GM12878 (cell line): ENCODE results near the gene KCNK7. TPM values are rescaled to one million over a fixed set of nuclear protein-coding genes. Genes with fewer than 3 reads are reported as not detected.

Experiments
- ATAC-seq: fragments of 200-7000 bp; cut with Tn5 transposase; 3 replicates; pipeline ENCODE4 v1.9.1; 2020; ENCODE audit warnings: mild to moderate bottlenecking, moderate library complexity
- BruUV-seq: library from RNA; stranded (reverse); fragments of 400-500 nt; replicated peaks from 2 replicates; lab custom pipeline; 2021; lab: Mats Ljungman, UMichigan
- CTCF ChIA-PET: fragments of 300-600 bp; sonication (Branson Sonifier 250); formaldehyde crosslinking; extraction: SDS; loops from one replicate; lab custom pipeline; 2021; ENCODE audit warnings: inconsistent platforms; lab: Yijun Ruan, JAX
- POLR2A ChIA-PET: fragments of 350-600 bp; formaldehyde crosslinking; extraction: SDS; loops from one replicate; lab custom pipeline; 2021; ENCODE audit warnings: inconsistent platforms; lab: Charles Lee
- RAD21 ChIA-PET: fragments of 300-600 bp; sonication (Branson Sonifier 250); formaldehyde crosslinking; loops from one replicate; lab custom pipeline; 2023; ENCODE audit warnings: antibody characterized with exemption; ENCODE audit not compliant: unreplicated experiment; lab: Charles Lee
- SMC1A ChIA-PET: fragments of 300-600 bp; sonication (Branson Sonifier 250); formaldehyde crosslinking; loops from one replicate; lab custom pipeline; 2023; ENCODE audit not compliant: unreplicated experiment, uncharacterized antibody; lab: Charles Lee
- DNase-seq: peaks from one replicate; pipeline ENCODE4 v3.0.0-alpha.2; 2011; ENCODE audit warnings: low read depth, low spot score
- FAIRE-seq: peaks from 3 replicates; lab custom pipeline; 2011; peaks lifted over from hg19 to GRCh38; lab: Jason Lieb, UNC
- H2AFZ ChIP-seq: 2 replicates; pipeline ENCODE4 v1.6.0; 2011; ENCODE audit warnings: low read depth, low read length, control low read depth; ENCODE audit not compliant: control insufficient read depth
- H3K27ac ChIP-seq: 2 replicates; pipeline ENCODE4 v1.5.1; 2011; ENCODE audit warnings: control low read depth; ENCODE audit not compliant: control insufficient read depth, insufficient read depth
- H3K27me3 ChIP-seq, 2 experiments: replicated peaks in 1 of 2; 2 replicates each; pipeline versions ENCODE4 v1.6.0 to v1.6.1; 2011; ENCODE audit warnings: low read length in 1 of 2; ENCODE audit not compliant: control insufficient read depth in 2 of 2, insufficient read depth in 2 of 2
- H3K36me3 ChIP-seq, 2 experiments: 2 replicates each; pipeline ENCODE4 v1.5.1; 2011; ENCODE audit warnings: low read length in 1 of 2; ENCODE audit not compliant: control insufficient read depth in 2 of 2, insufficient read depth in 2 of 2
- H3K4me1 ChIP-seq: 2 replicates; pipeline ENCODE4 v1.6.1; 2011; ENCODE audit warnings: mild to moderate bottlenecking, low read length, moderate library complexity, mixed read lengths; ENCODE audit not compliant: control insufficient read depth, insufficient read depth
- H3K4me2 ChIP-seq: 2 replicates; pipeline ENCODE4 v1.6.0; 2011; ENCODE audit warnings: control low read depth; ENCODE audit not compliant: control insufficient read depth, insufficient read depth
- H3K4me3 ChIP-seq: fragments of 200-600 bp; sonication (generic); 2 replicates; pipeline ENCODE4 v1.5.1; 2016
- H3K79me2 ChIP-seq: 2 replicates; pipeline ENCODE4 v1.6.0; 2011; ENCODE audit warnings: low read length; ENCODE audit not compliant: control insufficient read depth, insufficient read depth
- H3K9ac ChIP-seq: 2 replicates; pipeline ENCODE4 v1.8.0; 2011; ENCODE audit warnings: low read length, control low read depth, mixed read lengths; ENCODE audit not compliant: control insufficient read depth, insufficient read depth
- H3K9me3 ChIP-seq: replicated peaks from 3 replicates; pipeline ENCODE4 v1.5.1; 2011; ENCODE audit warnings: mild to moderate bottlenecking, low read length; ENCODE audit not compliant: control insufficient read depth, insufficient read depth
- H4K20me1 ChIP-seq: 2 replicates; pipeline ENCODE4 v1.6.0; 2011; ENCODE audit not compliant: control insufficient read depth, insufficient read depth
- BCL11A ChIP-seq: IDR thresholded peaks from 2 replicates; pipeline ENCODE4 v1.6.1; 2011; ENCODE audit warnings: low read depth, low read length
- BHLHE40 ChIP-seq, 2 experiments: fragments of 450-650 bp in 1 of 2; IDR thresholded peaks; 2 replicates each; pipeline ENCODE4 v1.6.1; 2011 to 2017; ENCODE audit warnings: low read depth in 2 of 2, borderline replicate concordance in 1 of 2, improper control_type of control experiment in 1 of 2, low read length in 1 of 2, mild to moderate bottlenecking in 1 of 2
- BRCA1 ChIP-seq: IDR thresholded peaks from 2 replicates; pipeline ENCODE4 v1.6.1; 2011; ENCODE audit warnings: low read depth, low read length, improper control_type of control experiment
- CBFB ChIP-seq: IDR thresholded peaks from 2 replicates; pipeline ENCODE4 v1.6.1; 2016; ENCODE audit warnings: antibody characterized with exemption, low read depth
- CREM ChIP-seq: IDR thresholded peaks from 2 replicates; pipeline ENCODE4 v1.6.1; 2014; ENCODE audit warnings: antibody characterized with exemption, low read depth
- EED ChIP-seq: sonication (generic); IDR thresholded peaks from 2 replicates; pipeline ENCODE4 v1.6.1; 2016; ENCODE audit warnings: antibody characterized with exemption, low read depth
- EGR1 ChIP-seq, 2 experiments: IDR thresholded peaks; 1 replicate in 1 of 2; 2 replicates in 1 of 2; pipeline ENCODE4 v1.6.1; 2011 to 2012; ENCODE audit warnings: low read depth in 2 of 2, low read length in 2 of 2, borderline replicate concordance in 1 of 2, mild to moderate bottlenecking in 1 of 2, moderate library complexity in 1 of 2
- GATAD2B ChIP-seq: fragments of 450-650 bp; conservative IDR thresholded peaks from 2 replicates; pipeline ENCODE4 v1.6.1; 2017; ENCODE audit warnings: low read depth, mild to moderate bottlenecking, moderate library complexity
- HDGF ChIP-seq: fragments of 450-650 bp; IDR thresholded peaks from 2 replicates; pipeline ENCODE4 v1.6.1; 2016; ENCODE audit warnings: antibody characterized with exemption
- IKZF1 ChIP-seq: fragments of 450-650 bp; conservative IDR thresholded peaks from 2 replicates; pipeline ENCODE4 v1.6.1; 2017; ENCODE audit warnings: antibody characterized with exemption, mild to moderate bottlenecking
- JUND ChIP-seq: IDR thresholded peaks from 2 replicates; pipeline ENCODE4 v1.6.1; 2012; ENCODE audit warnings: low read depth, mild to moderate bottlenecking, low read length, improper control_type of control experiment, moderate library complexity
- NBN ChIP-seq: fragments of 450-650 bp; IDR thresholded peaks from 2 replicates; pipeline ENCODE4 v1.6.1; 2016
- NR2F1 ChIP-seq: fragments of 450-650 bp; conservative IDR thresholded peaks from 2 replicates; pipeline ENCODE4 v1.6.1; 2017; ENCODE audit warnings: mild to moderate bottlenecking
- RAD21 ChIP-seq: IDR thresholded peaks from 2 replicates; pipeline ENCODE4 v1.6.1; 2011; ENCODE audit warnings: mild to moderate bottlenecking, low read depth, low read length, moderate library complexity; ENCODE audit not compliant: insufficient read depth
- RCOR1 ChIP-seq: conservative IDR thresholded peaks from 2 replicates; pipeline ENCODE4 v1.6.1; 2012; ENCODE audit warnings: low read depth, low read length, improper control_type of control experiment
- RUNX3 ChIP-seq: IDR thresholded peaks from 2 replicates; pipeline ENCODE4 v1.6.1; 2012; ENCODE audit warnings: low read length, inconsistent platforms
- SIN3A ChIP-seq: IDR thresholded peaks from 2 replicates; pipeline ENCODE4 v1.6.1; 2012; ENCODE audit warnings: low read depth, low read length, improper control_type of control experiment
- TBL1XR1 ChIP-seq: IDR thresholded peaks from 2 replicates; pipeline ENCODE4 v1.6.1; 2012; ENCODE audit warnings: low read depth, low read length, improper control_type of control experiment
- TCF12 ChIP-seq: IDR thresholded peaks from 2 replicates; pipeline ENCODE4 v1.6.1; 2011; ENCODE audit warnings: low read depth, mild to moderate bottlenecking, low read length
- WRNIP1 ChIP-seq: IDR thresholded peaks from 2 replicates; pipeline ENCODE4 v1.6.1; 2011; ENCODE audit warnings: low read depth, low read length, improper control_type of control experiment, borderline replicate concordance
- YY1 ChIP-seq: IDR thresholded peaks from 2 replicates; pipeline ENCODE4 v1.6.1; 2011; ENCODE audit warnings: low read depth, mild to moderate bottlenecking, low read length
- WGBS: methylation state at CpG from one replicate; pipeline ENCODE4 v1.1.6; 2016; ENCODE audit warnings: low lambda C conversion rate; ENCODE audit not compliant: insufficient replicate concordance, insufficient coverage; ENCODE audit errors: missing lambda C conversion rate; 5-methylcytosine and 5-hydroxymethylcytosine counted together
- in situ Hi-C: fragments of 300-500 bp; cut with MboI; formaldehyde crosslinking; loops from 9 replicates; pipeline ENCODE4 v1.14.3; 2018; ENCODE audit warnings: mixed read lengths
- intact Hi-C: fragments of 100-400 bp; cut with micrococcal nuclease; formaldehyde crosslinking; loops from one replicate; pipeline ENCODE4 v1.14.2; 2022; ENCODE audit not compliant: unreplicated experiment
- polyA plus RNA-seq, 11 experiments: library from polyadenylated mRNA; depleted of rRNA in 4 of 11; unstranded in 6 of 11; stranded (reverse) in 5 of 11; fragments of >200 nt; fragmentation: Nextera tagmentation in 4 of 11; fragmentation: Illumina TruSeq in 1 of 11; extraction: Ambion mirVana in 4 of 11; extraction: Trizol in 1 of 11; gene quantifications; 1 replicate in 1 of 11; 2 replicates in 10 of 11; pipeline versions ENCODE4 v1.2.1 to v1.2.3, GENCODE V29; 2011 to 2016; ENCODE audit warnings: inconsistent platforms in 2 of 11, missing spikeins in 2 of 11, low read depth in 1 of 11
- total RNA-seq, 4 experiments: library from RNA; depleted of rRNA in 3 of 4; stranded (reverse); fragments of >200 nt in 3 of 4; fragmentation: Illumina TruSeq in 1 of 4; extraction: Trizol in 1 of 4; gene quantifications; 2 replicates each; pipeline versions ENCODE4 v1.2.1 to v1.2.3, GENCODE V29; 2013 to 2021
- TF ChIP-seq, protein P1 (sequence below): fragments of 450-650 bp; IDR thresholded peaks from 2 replicates; pipeline ENCODE4 v1.6.1; 2017; ENCODE audit warnings: low read depth, mild to moderate bottlenecking, moderate library complexity

The KCNK7 gene
- total and polyA plus RNA-seq, 10 of the 15 experiments (the other 5 are each of a cell fraction or from before 2014, with no cell fraction given): 0.11 to 0.54 (median 0.23) TPM; not detected in 7

GRCh38 chr11:65589444-65590239 is 6.0 kb downstream of the KCNK7 start:
- peak overlapping the region; percentile 46 for H3K4me2 ChIP-seq
- in situ Hi-C loops: no loop called here
- FAIRE-seq: peak; percentile 31
- H3K4me3 ChIP-seq: no peak overlapping the region
- H3K4me1 ChIP-seq: peaks cover 45% of the 10 kb centered on the region
- no peak for DNase-seq
- ATAC-seq: peak; percentile 54
- no peaks in the 10 kb centered on the region for H3K9me3 ChIP-seq
- H3K9ac ChIP-seq: peak overlapping the region; percentile 19; the same call in 1 of the 2 replicates
- ChIA-PET POLR2A (interaction anchor here (0.7 to 6.0 kb wide), 11 partner anchors 13 to 171 kb away, joined by 3 to 129 read pairs (median 3); partner anchors contain the start of genes EHBP1L1, FAM89B, MAP3K11 and SIPA1), RAD21 (interaction anchor here (0.6 to 6.5 kb wide), 10 partner anchors 13 to 315 kb away, joined by 3 to 132 read pairs (median 4); partner anchors contain the start of genes EHBP1L1, FAM89B, PCNX3 and ZNRD2), CTCF (interaction anchor here (0.6 to 5.9 kb wide), 12 partner anchors 12 to 928 kb away, joined by 3 to 130 read pairs (median 4); partner anchors contain the start of genes EHBP1L1, FAM89B, MAP3K11 and PCNX3), SMC1A (interaction anchor here (0.9 to 6.2 kb wide), 11 partner anchors 9 to 228 kb away, joined by 3 to 93 read pairs (median 4); partner anchors contain the start of genes EHBP1L1, FAM89B, PCNX3 and ZNRD2)
- peaks cover 2 to 9% of the 10 kb centered on the region in 2 experiments; a peak in 3 of 4 replicates for H3K36me3 ChIP-seq
- BruUV-seq: no TSS peak
- no peaks in the 10 kb centered on the region for H4K20me1 ChIP-seq
- H3K79me2 ChIP-seq: peaks cover 16% of the 10 kb centered on the region
- no peak overlapping the region for H2AFZ ChIP-seq
- intact Hi-C loops: no loop called here
- H3K27ac ChIP-seq: peak overlapping the region; percentile 97
- 74% methylated on average over 7 of the region's 9 CpGs for WGBS
- H3K27me3 ChIP-seq: no peaks in the 10 kb centered on the region
- TF ChIP-seq NR2F1: no peak; the same call in 1 of the 2 replicates
- 0 out of 2 replicates have a peak, but pooled peaks have one; percentile 70 for TF ChIP-seq RCOR1
- TF ChIP-seq RUNX3: peak; percentile 92
- peak in 1 of 2 experiments; percentile 67; a peak in 1 of 3 replicates for TF ChIP-seq EGR1 (IDR thresholded peaks at IDR 0.05; ENCODE audit: borderline replicate concordance in 1 of 2, low read depth in 2 of 2, low read length in 2 of 2)
- TF ChIP-seq RAD21: 0 out of 2 replicates have a peak, but pooled peaks have one; percentile 13
- TF ChIP-seq EED: no peak
- 0 out of 4 replicates have a peak, but pooled peaks of 1 of the 2 experiments have one; percentile 6 for TF ChIP-seq BHLHE40 (IDR thresholded peaks at IDR 0.05; ENCODE audit: borderline replicate concordance in 1 of 2, low read depth in 2 of 2, low read length in 1 of 2)
- no peak for TF ChIP-seq NBN
- TF ChIP-seq SIN3A: 0 out of 2 replicates have a peak, but pooled peaks have one; percentile 35
- TF ChIP-seq GATAD2B: 0 out of 2 replicates have a peak, but pooled peaks have one; percentile 45
- peak; percentile 76; the same call in 1 of the 2 replicates for TF ChIP-seq CBFB
- 0 out of 2 replicates have a peak, but pooled peaks have one; percentile 10 for TF ChIP-seq JUND
- TF ChIP-seq, protein P1, sequence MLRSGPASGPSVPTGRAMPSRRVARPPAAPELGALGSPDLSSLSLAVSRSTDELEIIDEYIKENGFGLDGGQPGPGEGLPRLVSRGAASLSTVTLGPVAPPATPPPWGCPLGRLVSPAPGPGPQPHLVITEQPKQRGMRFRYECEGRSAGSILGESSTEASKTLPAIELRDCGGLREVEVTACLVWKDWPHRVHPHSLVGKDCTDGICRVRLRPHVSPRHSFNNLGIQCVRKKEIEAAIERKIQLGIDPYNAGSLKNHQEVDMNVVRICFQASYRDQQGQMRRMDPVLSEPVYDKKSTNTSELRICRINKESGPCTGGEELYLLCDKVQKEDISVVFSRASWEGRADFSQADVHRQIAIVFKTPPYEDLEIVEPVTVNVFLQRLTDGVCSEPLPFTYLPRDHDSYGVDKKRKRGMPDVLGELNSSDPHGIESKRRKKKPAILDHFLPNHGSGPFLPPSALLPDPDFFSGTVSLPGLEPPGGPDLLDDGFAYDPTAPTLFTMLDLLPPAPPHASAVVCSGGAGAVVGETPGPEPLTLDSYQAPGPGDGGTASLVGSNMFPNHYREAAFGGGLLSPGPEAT: 0 out of 2 replicates have a peak, but pooled peaks have one; percentile 20
- TF ChIP-seq CREM: peak; percentile 61; the same call in 1 of the 2 replicates
- 0 out of 2 replicates have a peak, but pooled peaks have one; percentile 29 for TF ChIP-seq BCL11A
- peak; percentile 67; the same call in 1 of the 2 replicates for TF ChIP-seq TBL1XR1
- no peak for TF ChIP-seq WRNIP1
- 0 out of 2 replicates have a peak, but pooled peaks have one; percentile 24 for TF ChIP-seq TCF12
- peak; percentile 89 for TF ChIP-seq HDGF
- 0 out of 2 replicates have a peak, but pooled peaks have one; percentile 39 for TF ChIP-seq YY1
- 0 out of 2 replicates have a peak, but pooled peaks have one; percentile 15 for TF ChIP-seq IKZF1
- TF ChIP-seq BRCA1: no peak
